Breast epithelium (tissue), 3 donors: ENCODE data around the gene LAMA4.

Experiments used
- CTCF ChIP-seq, 3 donors: fragments of 450-650 bp; IDR thresholded peaks; one replicate each; pipeline ENCODE4 v1.5.1; 2016 to 2017; ENCODE audit warnings: antibody characterized with exemption in 3 of 3, mild to moderate bottlenecking in 3 of 3, moderate library complexity in 3 of 3
- POLR2AphosphoS5 ChIP-seq, 3 donors: sonication (generic); formaldehyde crosslinking; IDR thresholded peaks; one replicate each; pipeline ENCODE4 v1.6.1; 2017; ENCODE audit warnings: antibody characterized with exemption in 3 of 3

GRCh38 chr6:112268019-112268418 lies 13.7 kb upstream of the LAMA4 start:
- no peak for TF ChIP-seq POLR2AphosphoS5 (IDR thresholded peaks at IDR 0.05)
- no peak for TF ChIP-seq CTCF (IDR thresholded peaks at IDR 0.05)
